Suppressor macrophage treated with lipopolysaccharide for 1 hour (primary cell): ENCODE results near the gene GAA.
"Not testable (repeated sequence)": the region's sequence is repeated elsewhere in the genome, so short reads cannot be mapped to it uniquely, and the experiment has no call there.

Experiments used
- DNase-seq, 3 donors: peaks; one replicate each; pipeline ENCODE4 v3.0.0-alpha.2; 2020 to 2022

The GAA gene

DNA sequence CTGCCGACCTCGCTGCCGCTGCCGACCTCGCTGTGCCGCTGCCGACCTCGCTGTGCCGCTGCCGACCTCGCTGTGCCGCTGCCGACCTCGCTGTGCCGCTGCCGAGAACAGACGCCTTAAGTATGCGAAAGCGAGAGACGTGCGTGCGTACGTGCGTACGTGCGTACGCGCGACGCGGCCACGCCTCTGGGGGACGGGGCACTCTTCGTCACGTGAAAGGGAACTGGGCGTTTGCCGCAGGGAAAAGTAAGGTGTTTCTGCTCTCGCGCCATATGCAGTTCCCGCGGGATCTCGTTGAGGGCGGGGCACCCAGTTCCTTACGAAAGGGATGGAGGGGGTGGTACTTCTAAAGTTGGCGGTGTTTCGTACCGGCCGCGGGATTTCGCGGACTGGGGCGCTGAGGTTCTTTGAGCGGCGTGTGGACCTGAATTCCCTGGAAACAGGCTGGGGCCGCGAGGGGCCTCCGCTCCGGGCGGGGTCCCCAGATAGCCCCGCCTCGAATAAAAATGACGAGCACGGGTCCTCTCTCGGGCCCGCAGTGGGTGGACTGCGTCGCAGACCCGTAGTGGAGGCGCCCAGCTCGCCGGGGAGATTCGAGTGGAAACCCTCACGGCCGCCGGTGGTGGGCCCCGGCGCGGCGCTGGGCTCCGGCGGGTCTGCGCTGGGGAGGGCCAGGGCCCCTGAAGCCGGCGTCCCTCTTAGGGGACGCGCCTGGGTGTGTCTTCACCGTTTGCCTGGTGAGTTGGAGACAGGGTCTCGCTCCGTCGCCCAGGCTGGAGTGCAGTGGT, 45.8 kb downstream of the GAA start, which contains the start of gene EIF4A3:
Gene EIF4A3 (minus strand): TSS at position 94 of the 788 bp plus-strand sequence. CDS start 167 bp downstream, outside the sequence.
- peak; percentile 100 for DNase-seq

DNA sequence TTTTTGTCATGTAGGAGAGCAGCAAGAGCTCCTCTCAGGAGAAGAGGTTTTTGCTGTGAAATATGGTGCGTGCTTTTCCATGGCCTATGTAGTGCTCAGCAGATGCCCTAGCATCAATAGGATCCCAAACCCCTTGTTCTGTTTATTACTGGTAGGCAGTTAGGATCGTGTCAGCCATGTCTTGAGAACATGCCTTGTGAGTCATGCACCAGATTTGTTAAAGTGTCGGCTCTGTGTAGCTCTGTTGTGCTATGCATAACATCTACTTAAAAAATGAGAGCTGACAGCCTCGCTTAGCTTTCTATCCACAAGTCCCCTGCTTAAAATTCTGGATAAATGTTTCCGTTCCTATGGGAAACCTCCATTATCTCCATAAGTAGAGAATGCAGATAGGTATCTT, 50.0 kb downstream of the GAA start:
- DNase-seq, result no peak

- peak; percentile 16 to 37 (median 18) for DNase-seq
These were observed 50.8 kb downstream of the GAA start for GRCh38 chr17:80152081-80152702.

GRCh38 chr17:80153004-80153403, 51.6 kb downstream of the GAA start:
- DNase-seq, result no peak

DNA sequence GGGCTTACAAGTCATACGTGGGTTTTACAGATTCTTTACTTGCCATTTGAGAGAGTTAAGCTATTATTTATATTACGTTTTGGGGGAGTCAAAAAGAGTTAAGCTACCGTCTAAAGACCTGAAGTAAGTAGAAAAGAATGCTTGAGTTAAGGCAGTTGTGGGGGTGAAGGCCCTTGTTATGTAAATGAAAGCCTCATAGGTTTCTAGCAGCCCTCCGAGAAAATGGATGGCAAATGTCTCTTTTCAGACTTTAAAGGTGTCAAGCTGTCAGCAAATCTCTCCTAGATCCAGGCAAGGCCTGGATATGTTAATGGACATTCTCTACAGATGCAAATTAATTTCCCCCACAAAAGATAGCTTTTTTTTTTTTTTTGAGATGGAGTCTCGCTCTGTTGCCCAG, 52.8 kb downstream of the GAA start:
- no peak for DNase-seq

DNA sequence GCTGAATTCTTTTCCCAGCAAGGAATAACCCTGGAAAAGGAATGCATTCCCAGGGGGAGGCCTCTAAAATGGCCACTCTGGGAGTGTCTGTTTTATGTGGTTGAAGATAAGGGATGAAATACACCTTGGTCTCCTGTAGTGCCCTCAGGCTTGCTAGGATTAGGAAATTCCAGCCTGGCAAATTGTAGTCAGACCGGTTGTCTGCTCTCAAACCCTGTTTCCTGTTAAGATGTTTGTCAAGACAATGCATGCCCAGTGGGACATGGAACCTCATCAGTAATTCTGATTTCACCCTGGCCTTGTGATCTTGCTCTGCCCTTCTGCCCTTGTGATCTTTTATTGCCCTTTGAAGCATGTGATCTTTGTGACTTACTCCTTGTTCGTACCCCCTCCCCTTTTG, 54.2 kb downstream of the GAA start:
- not testable (repeated sequence) for DNase-seq

GRCh38 chr17:80158846-80159245, 57.5 kb downstream of the GAA start:
- no peak for DNase-seq

DNA sequence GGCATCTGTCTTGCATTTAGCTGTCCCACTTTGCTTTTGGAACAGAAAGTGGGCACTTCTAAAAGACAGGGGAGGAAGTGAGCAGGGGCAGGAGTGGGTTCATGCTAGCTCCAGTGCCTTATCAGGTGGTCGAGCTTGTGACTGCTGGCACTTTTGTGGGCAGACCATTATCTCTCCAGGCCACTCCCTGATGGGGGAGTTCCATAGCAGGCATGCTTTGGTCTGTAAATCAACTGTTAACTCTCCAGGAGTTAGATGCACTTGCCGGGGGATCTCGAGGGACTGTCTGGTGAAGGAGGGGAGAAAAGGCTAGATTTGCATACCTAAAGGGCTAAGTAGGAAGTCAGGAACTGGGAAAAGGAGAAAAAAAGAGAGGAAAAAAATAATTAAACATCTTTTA, 59.2 kb downstream of the GAA start:
- DNase-seq, result no peak

DNA sequence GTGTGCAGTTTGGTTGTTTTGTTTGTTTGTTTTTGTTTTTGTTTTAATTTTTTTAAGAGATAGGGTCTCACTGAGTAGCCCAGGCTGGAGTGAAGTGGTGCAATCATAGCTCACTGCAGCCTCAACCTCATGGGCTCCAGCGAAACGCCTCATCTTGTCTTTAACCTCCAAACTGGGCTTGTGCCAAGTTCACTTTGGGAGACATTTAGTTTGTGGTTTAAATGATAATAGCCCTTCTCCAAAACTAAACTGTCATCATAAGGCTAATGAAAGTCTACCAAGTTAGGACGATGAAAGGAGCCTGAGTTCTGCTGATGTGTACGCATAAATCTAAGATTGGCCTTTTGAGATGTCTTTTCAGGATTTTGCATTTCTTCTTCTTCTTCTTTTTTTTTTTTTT, 62.0 kb downstream of the GAA start:
- DNase-seq, result no peak

DNA sequence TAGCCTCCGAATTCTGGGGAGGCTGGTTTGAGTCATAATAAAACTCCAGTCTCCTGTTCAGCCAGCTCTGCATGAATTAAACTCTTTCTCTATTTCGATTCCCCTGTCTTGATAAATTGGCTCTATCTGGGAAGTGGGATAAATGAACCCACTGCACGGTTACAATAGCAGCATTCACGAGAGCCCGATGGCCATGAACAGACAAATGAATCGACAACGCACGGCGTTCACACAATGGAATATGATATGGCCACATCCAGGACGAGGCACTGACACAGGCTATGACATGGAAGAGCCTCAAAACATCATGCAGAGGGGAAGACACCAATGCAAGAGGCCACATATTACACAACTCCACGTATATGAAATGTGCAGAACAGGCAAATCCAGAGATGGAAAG, 62.8 kb downstream of the GAA start:
- DNase-seq, result no peak

GRCh38 chr17:80166446-80166845, 65.1 kb downstream of the GAA start:
- no peak for DNase-seq

DNA sequence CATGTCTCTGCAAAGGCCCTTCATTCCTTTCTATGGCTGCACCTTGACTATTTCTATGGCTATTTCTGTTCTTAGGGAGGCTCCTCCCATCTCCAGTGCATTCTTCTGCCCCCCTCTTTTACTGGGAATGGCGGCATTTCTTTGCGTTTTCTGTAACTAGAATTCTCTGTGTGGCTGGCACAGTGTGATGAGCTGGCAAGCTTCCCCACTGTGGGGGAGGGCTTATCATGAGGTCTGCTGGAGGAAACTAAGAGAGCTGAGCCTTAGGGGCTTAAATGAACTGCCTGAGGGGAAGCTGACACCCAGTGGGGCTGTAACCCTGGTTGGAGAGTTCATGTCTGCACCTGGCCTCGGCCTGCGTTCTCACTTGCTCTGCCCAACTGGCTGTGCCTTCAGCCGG, 67.0 kb downstream of the GAA start:
- no peak for DNase-seq

- DNase-seq, result no peak
These were observed 67.7 kb downstream of the GAA start for GRCh38 chr17:80169107-80169506.
